Amniotic epithelial cell (primary cell): ENCODE measurements around the gene PCP2.

Experiments
- DNase-seq: peaks from one replicate; pipeline ENCODE4 v3.0.0-alpha.2; 2010; ENCODE audit warnings: low read depth

PCP2 gene

GRCh38 chr19:7618771-7619510, 14.6 kb downstream of the PCP2 start:
- no peak for DNase-seq

- no peak for DNase-seq
Measured at GRCh38 chr19:7618348-7618747, 15.2 kb downstream of the PCP2 start.

- no peak for DNase-seq
Measured at GRCh38 chr19:7617735-7618134, 15.8 kb downstream of the PCP2 start.

- no peak for DNase-seq
Measured at GRCh38 chr19:7617172-7617571, 16.3 kb downstream of the PCP2 start.

- no peak for DNase-seq
Measured at GRCh38 chr19:7614859-7615741, 18.4 kb downstream of the PCP2 start.

GRCh38 chr19:7612282-7613274, 20.9 kb downstream of the PCP2 start:
- no peak for DNase-seq

- DNase-seq = no peak
Measured at GRCh38 chr19:7611541-7612279, 21.8 kb downstream of the PCP2 start.

GRCh38 chr19:7610491-7611240, 22.9 kb downstream of the PCP2 start:
- DNase-seq = no peak

- no peak for DNase-seq
Measured at GRCh38 chr19:7607874-7608560, 25.5 kb downstream of the PCP2 start.

- no peak for DNase-seq
Measured at GRCh38 chr19:7607212-7607873, 26.2 kb downstream of the PCP2 start.

- no peak for DNase-seq
Measured at GRCh38 chr19:7606289-7606688, 27.2 kb downstream of the PCP2 start.

GRCh38 chr19:7605490-7606222, 27.9 kb downstream of the PCP2 start:
- peak; percentile 35 for DNase-seq

- DNase-seq = peak; percentile 30
Measured at GRCh38 chr19:7603919-7604318, 29.6 kb downstream of the PCP2 start.

GRCh38 chr19:7602935-7603497, 30.5 kb downstream of the PCP2 start:
- peak; percentile 7 for DNase-seq

- DNase-seq = peak; percentile 66
Measured at GRCh38 chr19:7602240-7602934, 31.1 kb downstream of the PCP2 start.

- no peak for DNase-seq
Measured at GRCh38 chr19:7600721-7601120, 32.8 kb downstream of the PCP2 start.

GRCh38 chr19:7598180-7598579, 35.3 kb downstream of the PCP2 start:
- no peak for DNase-seq

- no peak for DNase-seq
Measured at GRCh38 chr19:7597689-7598088, 35.8 kb downstream of the PCP2 start.
